ENCODE data around the gene MSANTD3.
"Not testable (repeated sequence)": the region's sequence is repeated elsewhere in the genome, so short reads cannot be mapped to it uniquely, and the experiment has no call there.

MSANTD3 gene

DNA sequence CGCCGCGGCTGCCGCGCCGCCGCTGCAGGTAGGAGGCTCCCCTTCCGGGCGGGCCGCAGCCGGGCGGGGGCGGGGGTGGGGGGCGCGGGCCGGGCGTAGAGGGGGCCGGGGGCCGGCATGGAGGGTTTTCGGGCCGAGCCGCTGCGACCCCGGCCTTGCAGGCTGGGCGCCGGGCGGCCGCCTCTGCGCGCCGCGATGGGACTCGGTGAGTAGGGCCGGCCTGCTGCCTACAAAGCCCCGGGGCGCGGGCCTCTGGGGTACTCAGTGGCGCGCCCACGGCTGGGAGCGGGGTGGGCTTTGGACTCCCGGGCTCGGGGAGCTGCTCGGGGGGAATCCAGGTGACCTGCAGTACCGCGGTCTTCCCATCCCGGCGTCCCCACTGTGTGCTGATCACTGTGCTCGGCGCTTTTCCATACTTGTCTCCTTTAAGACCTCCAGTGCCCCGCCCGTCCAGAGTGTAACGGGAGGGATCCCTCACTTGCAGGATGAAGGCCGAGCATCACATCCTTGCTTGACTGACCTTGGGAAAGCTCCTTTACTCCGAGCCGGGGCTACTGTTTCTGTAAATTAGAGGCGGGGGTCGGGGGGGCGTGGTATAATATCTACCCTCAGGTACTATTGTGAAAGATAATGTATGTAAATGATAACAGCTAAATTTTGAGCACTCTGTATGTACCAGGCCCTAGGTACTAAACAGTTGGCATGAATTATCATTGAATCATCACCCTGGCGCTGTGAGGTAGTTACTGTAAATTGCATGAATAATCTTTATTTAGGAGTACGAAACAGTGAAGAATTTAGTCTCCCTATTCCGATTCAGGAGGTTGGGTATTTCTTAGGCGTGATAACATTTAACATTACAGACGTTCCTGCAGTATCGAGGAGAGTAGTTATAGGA lies 672 bp downstream of the MSANTD3 start:
- DNase-seq: peak; percentile 81

- no peak for DNase-seq
Observed at GRCh38 chr9:100428871-100429654, 2.1 kb downstream of the MSANTD3 start.

DNA sequence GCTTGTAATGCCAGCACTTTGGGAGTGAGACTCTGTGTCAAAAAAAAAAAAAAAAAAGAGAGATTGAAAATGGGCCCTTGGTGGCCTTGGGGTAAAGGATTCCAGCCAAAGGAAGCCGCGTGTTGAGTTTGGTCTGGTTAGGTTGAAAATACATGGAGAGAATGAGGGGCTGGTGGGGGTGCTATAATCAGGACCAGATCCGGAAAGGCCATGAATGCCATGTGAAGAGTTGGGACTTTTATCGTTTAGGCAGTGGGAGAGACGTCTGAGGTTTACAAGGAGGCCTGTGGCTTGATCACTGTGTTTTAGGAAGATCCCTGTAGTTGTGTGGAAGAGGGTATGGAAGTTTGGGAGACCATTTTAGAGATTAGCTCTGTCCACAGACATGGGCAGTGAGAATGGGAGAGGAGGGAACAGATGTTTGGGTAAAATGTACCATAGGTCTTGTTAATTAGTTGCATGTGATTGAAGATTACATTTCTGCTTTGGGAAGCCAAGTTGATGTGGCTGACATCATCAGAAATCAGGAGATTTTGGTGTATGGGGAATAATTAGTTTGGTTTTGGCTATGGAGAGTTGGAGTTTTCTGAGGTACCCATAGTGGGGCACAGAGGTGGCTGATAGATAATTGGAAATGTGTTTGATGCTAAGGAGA lies 3.5 kb downstream of the MSANTD3 start:
- no peak for DNase-seq

- DNase-seq: no peak
Observed at GRCh38 chr9:100431886-100432285, 4.9 kb downstream of the MSANTD3 start.

DNA sequence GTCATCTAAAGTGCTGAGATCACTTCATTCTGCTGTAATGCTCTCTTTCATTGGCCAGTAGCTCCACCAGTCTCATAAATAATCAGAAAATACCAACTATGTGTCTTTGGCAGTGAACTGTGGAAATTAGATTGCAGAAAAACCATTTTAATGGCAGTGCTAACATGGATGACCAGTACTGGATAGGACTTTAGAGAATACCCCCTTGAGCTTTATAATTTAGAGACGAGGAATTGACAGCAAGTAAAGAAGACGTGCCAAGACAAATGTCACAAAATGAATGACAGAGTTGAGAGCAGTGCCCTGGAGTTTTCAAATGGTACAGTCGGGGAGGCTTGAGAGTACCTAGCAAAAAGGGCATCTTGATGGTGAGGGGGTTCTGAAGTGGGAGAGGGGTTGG lies 5.8 kb downstream of the MSANTD3 start:
- no peak for DNase-seq

GRCh38 chr9:100436571-100436970 lies 9.6 kb downstream of the MSANTD3 start:
- DNase-seq: no peak

DNA sequence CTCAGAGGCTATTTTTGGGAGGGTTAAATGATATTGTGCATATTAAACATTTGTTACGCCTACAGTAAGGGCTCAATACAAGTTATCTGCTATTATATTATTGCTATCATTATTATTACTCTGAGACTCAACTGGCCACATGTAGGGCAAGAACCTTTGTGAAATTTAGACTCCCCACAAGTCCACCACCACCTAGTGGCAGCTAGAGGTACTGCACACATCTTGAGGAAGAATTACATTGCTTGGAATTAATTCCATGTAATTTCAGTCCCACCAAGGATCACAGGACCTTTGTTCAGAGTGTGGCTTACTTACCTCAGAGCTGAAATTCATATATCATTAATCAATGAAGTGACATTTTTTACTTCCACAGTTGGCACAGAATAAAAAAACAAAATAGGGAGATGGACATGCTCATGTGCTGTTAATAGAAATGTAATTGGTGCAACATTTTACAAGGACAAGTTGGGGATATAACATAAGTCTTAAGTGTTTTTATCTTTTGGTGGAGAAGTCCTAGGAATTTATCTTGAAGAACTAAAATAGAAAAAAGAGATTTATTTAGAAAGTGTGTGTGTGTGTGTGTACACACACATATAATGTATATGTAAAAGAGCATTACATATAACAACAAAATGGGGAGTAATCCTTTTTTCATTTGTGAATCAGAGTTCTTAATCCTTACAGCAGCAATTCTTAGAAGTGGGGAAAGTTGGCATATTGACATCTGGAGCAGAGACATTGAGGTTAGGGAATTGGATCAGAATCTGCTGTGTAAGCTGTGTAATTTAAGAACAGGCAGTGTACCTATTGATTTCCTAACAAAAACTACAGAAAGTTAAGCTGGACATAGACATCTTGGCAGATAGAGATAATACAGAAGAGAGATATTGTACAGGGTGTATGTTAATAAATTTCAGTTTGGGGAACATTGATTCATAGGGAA lies 11.2 kb downstream of the MSANTD3 start:
- DNase-seq: peak; percentile 25

DNA sequence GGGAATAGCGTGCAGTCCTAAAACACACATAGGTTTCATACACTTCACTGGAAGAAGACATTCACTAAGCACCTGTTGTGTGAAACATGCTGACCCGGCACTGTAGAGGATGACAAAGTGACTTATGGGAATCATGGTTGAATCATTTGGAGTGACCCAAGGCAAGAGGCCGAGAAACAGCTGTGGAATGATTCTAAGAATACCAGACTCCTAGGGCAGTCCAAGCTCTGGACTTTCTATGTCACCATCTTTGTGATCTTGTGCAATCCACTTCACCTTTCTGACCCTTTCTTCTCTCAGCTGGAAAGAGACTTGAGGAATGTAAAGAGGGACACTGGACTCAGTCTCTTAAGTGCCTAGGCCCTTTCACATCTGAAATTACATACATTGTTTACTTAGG lies 13.1 kb downstream of the MSANTD3 start:
- DNase-seq: no peak

DNA sequence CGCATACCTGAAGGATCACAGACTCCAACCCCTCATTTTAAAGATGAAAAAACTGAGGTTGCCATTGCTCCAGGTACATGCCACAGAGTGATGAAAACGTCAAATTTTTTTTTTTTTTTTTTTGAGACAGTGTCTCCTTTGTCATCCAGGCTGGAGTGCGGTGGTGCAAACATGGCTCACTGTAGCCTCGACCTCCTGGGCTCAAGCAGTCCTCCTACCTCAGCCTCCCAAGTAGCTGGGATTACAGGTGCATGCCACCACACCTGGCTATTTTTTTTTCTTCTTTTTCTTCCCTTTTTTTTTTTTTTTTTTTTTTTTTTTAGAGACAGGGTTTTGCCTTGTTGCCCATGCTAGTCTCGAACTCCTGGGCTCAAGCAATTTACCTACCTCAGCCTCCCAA lies 13.5 kb downstream of the MSANTD3 start:
- not testable (repeated sequence) for DNase-seq

DNA sequence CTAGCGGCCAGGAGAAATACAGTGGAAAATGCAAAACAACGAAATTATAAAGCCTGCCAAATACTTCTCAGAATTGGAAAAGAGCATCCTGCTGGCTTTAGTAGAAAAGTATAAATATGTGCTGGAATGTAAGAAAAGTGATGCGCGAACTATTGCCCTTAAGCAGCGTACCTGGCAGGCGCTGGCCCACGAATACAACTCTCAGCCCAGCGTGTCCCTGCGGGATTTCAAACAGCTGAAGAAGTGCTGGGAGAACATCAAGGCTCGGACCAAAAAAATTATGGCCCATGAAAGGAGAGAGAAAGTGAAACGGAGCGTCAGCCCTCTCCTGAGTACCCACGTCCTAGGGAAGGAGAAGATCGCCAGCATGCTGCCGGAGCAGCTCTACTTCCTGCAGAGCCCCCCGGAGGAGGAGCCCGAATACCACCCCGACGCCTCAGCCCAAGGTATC lies 15.0 kb downstream of the MSANTD3 start:
- DNase-seq: no peak

- DNase-seq: no peak
Observed at GRCh38 chr9:100443781-100444768, 17.1 kb downstream of the MSANTD3 start.

GRCh38 chr9:100445161-100445902 lies 18.4 kb downstream of the MSANTD3 start:
- DNase-seq: no peak

DNA sequence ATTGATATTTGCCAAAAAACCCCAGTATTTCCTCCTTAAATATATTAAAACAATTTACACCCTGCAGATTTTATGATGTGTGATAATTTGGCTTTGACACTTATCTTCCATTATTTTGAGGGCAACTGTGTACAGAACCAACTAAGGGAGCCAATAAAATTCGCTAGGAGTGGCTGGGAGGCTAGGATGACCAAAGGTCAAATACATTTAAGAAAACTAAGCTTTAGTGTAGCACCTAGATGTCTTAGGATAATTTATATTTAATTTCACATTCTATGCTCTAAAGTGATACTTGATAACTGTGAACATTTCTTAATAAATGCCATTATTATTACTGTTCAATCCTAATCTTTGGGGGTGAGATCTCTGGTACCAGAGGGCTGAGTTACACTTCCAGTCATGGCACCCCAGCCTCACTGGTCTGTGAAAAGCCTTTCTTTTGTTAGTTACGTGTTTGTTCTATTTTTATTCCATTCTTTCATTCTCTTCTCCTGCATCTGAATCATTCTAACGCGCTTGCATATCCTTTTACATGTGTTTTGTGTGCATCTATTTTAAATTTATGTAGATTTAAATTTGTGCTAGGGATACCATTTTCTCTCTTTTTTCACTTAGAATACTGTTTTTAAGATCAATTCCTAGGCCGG lies 19.1 kb downstream of the MSANTD3 start:
- DNase-seq: no peak

DNA sequence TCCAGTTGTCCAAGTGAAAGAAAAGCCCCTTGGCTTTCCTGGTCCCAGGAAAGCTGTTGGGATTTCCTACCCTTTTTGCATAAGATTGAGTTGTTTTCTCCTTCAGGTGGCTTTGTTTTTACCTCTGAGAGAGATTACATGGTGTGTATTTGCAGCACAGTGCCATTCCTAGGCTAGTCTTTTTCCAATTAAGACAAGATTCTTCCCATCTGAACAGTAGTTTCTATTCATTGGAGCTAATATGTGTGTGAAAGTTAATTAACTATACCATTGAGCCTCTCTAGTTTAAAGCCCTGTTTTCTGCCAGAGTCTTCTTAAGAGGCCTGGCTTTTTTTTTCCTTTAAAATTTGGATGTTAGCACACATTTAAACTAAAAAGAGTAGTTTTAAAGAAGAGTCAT lies 20.1 kb downstream of the MSANTD3 start:
- DNase-seq: no peak

GRCh38 chr9:100448266-100448665 lies 21.3 kb downstream of the MSANTD3 start:
- no peak for DNase-seq

DNA sequence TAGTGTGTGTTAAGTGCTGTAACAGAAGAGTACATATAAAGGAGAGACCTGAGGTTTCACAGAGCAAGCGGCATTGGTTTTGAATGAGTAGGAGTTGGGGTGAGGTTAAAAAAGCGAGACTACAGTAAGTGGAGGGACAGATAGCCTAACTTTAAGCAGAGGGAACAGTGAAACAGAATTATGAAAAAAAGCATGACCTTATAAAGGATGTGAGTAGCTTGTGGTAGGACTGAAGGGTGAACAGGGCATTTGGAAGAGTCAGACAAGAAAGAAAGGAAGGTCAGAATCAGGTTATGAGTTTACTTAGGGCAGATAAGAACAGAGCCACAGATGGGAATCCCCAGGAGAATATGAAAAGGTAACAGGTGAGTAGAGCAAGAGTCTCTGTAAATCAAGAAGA lies 22.5 kb downstream of the MSANTD3 start:
- DNase-seq: no peak

DNA sequence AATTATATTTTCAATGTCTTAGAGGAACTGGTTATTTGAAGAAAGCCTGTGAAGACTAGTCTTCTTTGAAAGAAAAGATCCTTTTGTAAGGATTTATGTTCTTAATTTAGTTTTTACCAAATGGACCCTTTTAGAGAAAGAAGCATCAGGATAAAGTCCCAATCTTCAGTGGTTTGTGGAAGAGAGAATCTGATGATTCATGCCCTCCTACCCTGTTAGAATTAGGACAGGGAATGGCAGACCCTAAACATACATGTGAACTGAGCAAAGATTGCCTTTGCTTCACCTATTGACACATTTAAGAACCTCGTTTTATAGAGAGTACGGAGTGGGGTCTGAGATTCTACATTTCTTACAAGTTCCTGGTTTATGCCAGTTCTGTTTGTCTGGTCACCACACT lies 26.0 kb downstream of the MSANTD3 start:
- DNase-seq: no peak

DNA sequence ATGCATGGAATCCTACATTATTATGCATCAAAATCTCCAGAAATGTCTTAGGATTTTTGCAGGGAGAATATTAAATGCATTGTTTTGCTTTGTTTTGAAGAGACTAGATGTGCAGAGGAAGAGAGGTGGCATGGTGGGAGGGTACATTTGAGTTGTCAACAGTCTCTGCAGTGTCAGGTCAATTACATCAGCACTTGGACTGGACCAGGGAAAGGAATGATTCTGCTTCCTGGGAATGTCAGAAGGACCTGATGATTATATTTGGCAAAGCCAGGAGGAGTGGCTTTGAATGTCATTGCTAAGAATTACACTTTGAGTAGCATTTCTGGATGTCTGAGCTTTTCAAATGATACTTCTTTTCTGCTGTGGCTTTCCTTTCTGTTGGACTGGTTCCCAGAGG lies 28.5 kb downstream of the MSANTD3 start:
- no peak for DNase-seq

GRCh38 chr9:100457517-100457916 lies 30.6 kb downstream of the MSANTD3 start:
- DNase-seq: no peak
